ENCODE results near the gene LRIG3.

LRIG3 gene

GRCh38 chr12:58889557-58889956, 30.7 kb downstream of the LRIG3 start:
- TF ChIP-seq CTCF (conservative IDR thresholded peaks at IDR 0.05; ENCODE audit: low read depth, low read length): no peak
- no peak for DNase-seq (ENCODE audit: low read depth)
- H3K4me3 ChIP-seq (ENCODE audit: low read length): no peak overlapping the region

- TF ChIP-seq CTCF (conservative IDR thresholded peaks at IDR 0.05; ENCODE audit: low read depth, low read length): no peak
- DNase-seq (ENCODE audit: low read depth): peak; percentile 97
- H3K4me3 ChIP-seq (ENCODE audit: low read length): no peak overlapping the region
These were observed 32.0 kb downstream of the LRIG3 start for GRCh38 chr12:58888131-58888783.

- DNase-seq (ENCODE audit: low read depth): no peak
- no peak overlapping the region for H3K4me3 ChIP-seq (ENCODE audit: low read length)
- no peak for TF ChIP-seq CTCF (conservative IDR thresholded peaks at IDR 0.05; ENCODE audit: low read depth, low read length)
These were observed 33.2 kb downstream of the LRIG3 start for GRCh38 chr12:58887068-58887467.

GRCh38 chr12:58886474-58886873, 33.8 kb downstream of the LRIG3 start:
- DNase-seq (ENCODE audit: low read depth): no peak
- no peak for TF ChIP-seq CTCF (conservative IDR thresholded peaks at IDR 0.05; ENCODE audit: low read depth, low read length)
- H3K4me3 ChIP-seq (ENCODE audit: low read length): no peak overlapping the region

GRCh38 chr12:58884916-58885315, 35.4 kb downstream of the LRIG3 start:
- DNase-seq (ENCODE audit: low read depth): no peak
- TF ChIP-seq CTCF (conservative IDR thresholded peaks at IDR 0.05; ENCODE audit: low read depth, low read length): no peak
- H3K4me3 ChIP-seq (ENCODE audit: low read length): no peak overlapping the region

- no peak overlapping the region for H3K4me3 ChIP-seq (ENCODE audit: low read length)
- TF ChIP-seq CTCF (conservative IDR thresholded peaks at IDR 0.05; ENCODE audit: low read depth, low read length): no peak
- no peak for DNase-seq (ENCODE audit: low read depth)
These were observed 36.5 kb downstream of the LRIG3 start for GRCh38 chr12:58883576-58884334.

- no peak for TF ChIP-seq CTCF (conservative IDR thresholded peaks at IDR 0.05; ENCODE audit: low read depth, low read length)
- H3K4me3 ChIP-seq (ENCODE audit: low read length): no peak overlapping the region
- DNase-seq (ENCODE audit: low read depth): no peak
These were observed 37.5 kb downstream of the LRIG3 start for GRCh38 chr12:58882826-58883225.

Data from retinal pigment epithelial cell (primary cell).